Measurements from ENCODE around the gene EEF1AKMT1.
"Not testable (repeated sequence)": the region's sequence is repeated elsewhere in the genome, so short reads cannot be mapped to it uniquely, and the experiment has no call there.

Gene EEF1AKMT1

DNA sequence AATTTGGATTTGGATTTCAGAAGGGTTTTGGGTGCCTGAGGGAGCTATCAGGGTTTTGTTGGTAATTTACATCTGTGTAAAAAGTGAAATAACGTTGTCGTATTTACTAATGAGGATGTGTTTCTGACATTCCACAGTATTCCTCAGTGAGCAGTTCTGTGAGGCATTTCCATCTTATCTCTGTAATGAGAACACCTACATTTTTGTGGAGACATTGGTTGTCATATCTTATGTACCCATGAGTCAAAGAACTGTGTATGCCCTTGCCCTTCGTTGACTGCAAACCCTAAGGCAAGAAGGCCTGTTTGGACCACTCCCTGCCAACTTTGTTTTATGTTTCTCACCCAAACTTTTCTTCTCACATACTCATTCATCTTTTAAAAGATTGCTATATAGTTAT is 84.5 kb downstream of the EEF1AKMT1 start:
- TF ChIP-seq CTCF (IDR thresholded peaks at IDR 0.05; ENCODE audit: extremely low read depth, missing control alignments), result no peak
- no peak for DNase-seq (ENCODE audit: low spot score)

- no peak for TF ChIP-seq CTCF (IDR thresholded peaks at IDR 0.05; ENCODE audit: extremely low read depth, missing control alignments)
- DNase-seq (ENCODE audit: low spot score), result no peak
Measured at GRCh38 chr13:20686863-20687579, 86.7 kb downstream of the EEF1AKMT1 start.

GRCh38 chr13:20686167-20686566 is 87.6 kb downstream of the EEF1AKMT1 start:
- TF ChIP-seq CTCF (IDR thresholded peaks at IDR 0.05; ENCODE audit: extremely low read depth, missing control alignments), result no peak
- DNase-seq (ENCODE audit: low spot score), result no peak

GRCh38 chr13:20685092-20685491 is 88.7 kb downstream of the EEF1AKMT1 start:
- no peak for DNase-seq (ENCODE audit: low spot score)
- TF ChIP-seq CTCF (IDR thresholded peaks at IDR 0.05; ENCODE audit: extremely low read depth, missing control alignments), result no peak

- no peak for DNase-seq (ENCODE audit: low spot score)
- no peak for TF ChIP-seq CTCF (IDR thresholded peaks at IDR 0.05; ENCODE audit: extremely low read depth, missing control alignments)
Measured at GRCh38 chr13:20684546-20684945, 89.2 kb downstream of the EEF1AKMT1 start.

- no peak for TF ChIP-seq CTCF (IDR thresholded peaks at IDR 0.05; ENCODE audit: extremely low read depth, missing control alignments)
- no peak for DNase-seq (ENCODE audit: low spot score)
Measured at GRCh38 chr13:20684041-20684440, 89.7 kb downstream of the EEF1AKMT1 start.

DNA sequence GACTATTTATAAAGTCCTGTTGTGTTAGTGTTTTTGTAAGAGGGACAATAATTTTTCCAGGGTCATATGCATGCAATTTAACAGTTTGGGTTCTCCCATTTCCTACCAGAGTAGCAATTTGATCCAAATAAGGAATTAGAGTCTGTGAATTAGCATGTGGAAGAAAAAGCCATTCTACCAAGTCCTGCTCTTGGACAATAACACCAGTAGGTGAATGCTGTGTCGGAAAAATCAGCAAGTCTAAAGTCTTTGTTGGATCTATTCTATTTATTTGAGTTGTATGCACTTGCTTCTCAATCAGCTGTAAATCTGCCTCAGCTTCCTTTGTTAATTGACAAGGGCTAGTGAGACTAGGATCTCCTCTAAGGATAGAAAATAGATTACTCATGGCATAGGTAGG is 91.7 kb downstream of the EEF1AKMT1 start:
- TF ChIP-seq CTCF (IDR thresholded peaks at IDR 0.05; ENCODE audit: extremely low read depth, missing control alignments), result no peak
- DNase-seq (ENCODE audit: low spot score), result no peak

- DNase-seq (ENCODE audit: low spot score), result not testable (repeated sequence)
Measured at GRCh38 chr13:20681481-20681880, 92.3 kb downstream of the EEF1AKMT1 start.
